Bronchial epithelial cell (primary cell): ENCODE data around the gene JAZF1. TPM values are rescaled to one million over a fixed set of nuclear protein-coding genes. Genes with fewer than 3 reads are reported as not detected.

Experiments
- DNase-seq: peaks from one replicate; pipeline ENCODE4 v3.0.0-alpha.2; 2010; ENCODE audit warnings: low read depth
- FAIRE-seq: peaks from 2 replicates; lab custom pipeline; 2011; peaks lifted over from hg19 to GRCh38; lab: Jason Lieb, UNC
- H3K27me3 ChIP-seq: 2 replicates; pipeline ENCODE4 v1.5.1; 2011; ENCODE audit warnings: low read length; ENCODE audit not compliant: control insufficient read depth, insufficient read depth
- H3K36me3 ChIP-seq: 2 replicates; pipeline ENCODE4 v1.5.1; 2011; ENCODE audit warnings: low read length; ENCODE audit not compliant: control insufficient read depth, insufficient read depth
- H3K4me3 ChIP-seq: 2 replicates; pipeline ENCODE4 v1.5.1; 2011; ENCODE audit warnings: mild to moderate bottlenecking, low read depth, low read length, control low read depth
- CTCF ChIP-seq: IDR thresholded peaks from 2 replicates; pipeline ENCODE4 v1.5.1; 2011; ENCODE audit warnings: mild to moderate bottlenecking, moderate library complexity, low read length, control low read depth, inconsistent platforms; ENCODE audit not compliant: insufficient read depth, severe bottlenecking
- total RNA-seq: library from RNA; depleted of rRNA; stranded (reverse); fragments of >200 nt; gene quantifications from 2 replicates; pipeline ENCODE4 v1.2.1, GENCODE V29; 2014

JAZF1 gene
- total RNA-seq, 1 donor from 2014 or later = 1.1 TPM

GRCh38 chr7:28126410-28127041 lies 54.1 kb downstream of the JAZF1 start:
- no peak for TF ChIP-seq CTCF
- FAIRE-seq (peak; percentile 60), DNase-seq (peak; percentile 43)
- no peak overlapping the region for H3K4me3 ChIP-seq
- no peaks in the 10 kb centered on the region for H3K36me3 ChIP-seq
- H3K27me3 ChIP-seq = no peaks in the 10 kb centered on the region

GRCh38 chr7:28125431-28126409 lies 54.9 kb downstream of the JAZF1 start:
- H3K36me3 ChIP-seq = no peaks in the 10 kb centered on the region
- H3K4me3 ChIP-seq = no peak overlapping the region
- no peak for TF ChIP-seq CTCF
- DNase-seq (no peak), FAIRE-seq (no peak)
- no peaks in the 10 kb centered on the region for H3K27me3 ChIP-seq

GRCh38 chr7:28124413-28124812 lies 56.2 kb downstream of the JAZF1 start:
- FAIRE-seq = no peak
- no peak for TF ChIP-seq CTCF

DNA sequence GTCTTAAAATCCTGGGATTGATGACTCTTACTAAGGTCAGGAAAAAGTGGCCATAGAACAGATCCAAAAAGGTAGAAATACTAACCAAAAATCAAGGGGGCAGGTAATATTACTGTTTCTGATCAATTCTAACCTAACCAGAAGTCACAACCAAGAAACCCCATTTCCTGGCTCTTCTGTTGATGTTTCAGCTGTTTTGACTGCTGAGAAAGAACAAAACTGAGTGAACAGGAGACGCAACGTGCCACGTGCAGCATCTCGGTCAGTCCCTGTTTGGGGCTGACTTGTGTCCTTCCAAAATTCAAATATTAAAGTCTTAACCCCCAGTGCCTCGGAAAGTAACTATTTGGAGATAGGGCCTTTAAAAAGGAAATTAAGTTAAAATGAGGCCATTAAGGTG lies 56.8 kb downstream of the JAZF1 start:
- FAIRE-seq = no peak

More at GRCh38 chr7:28124413-28124812, 56.2 kb downstream of the JAZF1 start:
- Histone ChIP-seq H3K36me3 (no peaks in the 10 kb centered on the region), H3K27me3 (no peaks in the 10 kb centered on the region), H3K4me3 (no peak overlapping the region)
- no peak for DNase-seq

GRCh38 chr7:28121496-28121895 lies 59.1 kb downstream of the JAZF1 start:
- TF ChIP-seq CTCF = no peak
- H3K27me3 ChIP-seq = no peaks in the 10 kb centered on the region
- DNase-seq = no peak

More for the DNA sequence above, 56.8 kb downstream of the JAZF1 start:
- H3K36me3 ChIP-seq = no peaks in the 10 kb centered on the region
- no peak overlapping the region for H3K4me3 ChIP-seq
- no peaks in the 10 kb centered on the region for H3K27me3 ChIP-seq
- no peak for TF ChIP-seq CTCF
- no peak for DNase-seq

More at GRCh38 chr7:28121496-28121895, 59.1 kb downstream of the JAZF1 start:
- FAIRE-seq = no peak
- H3K4me3 ChIP-seq = no peak overlapping the region
- H3K36me3 ChIP-seq = no peaks in the 10 kb centered on the region
